Measurements from ENCODE around the gene PRM2.

The PRM2 gene

DNA sequence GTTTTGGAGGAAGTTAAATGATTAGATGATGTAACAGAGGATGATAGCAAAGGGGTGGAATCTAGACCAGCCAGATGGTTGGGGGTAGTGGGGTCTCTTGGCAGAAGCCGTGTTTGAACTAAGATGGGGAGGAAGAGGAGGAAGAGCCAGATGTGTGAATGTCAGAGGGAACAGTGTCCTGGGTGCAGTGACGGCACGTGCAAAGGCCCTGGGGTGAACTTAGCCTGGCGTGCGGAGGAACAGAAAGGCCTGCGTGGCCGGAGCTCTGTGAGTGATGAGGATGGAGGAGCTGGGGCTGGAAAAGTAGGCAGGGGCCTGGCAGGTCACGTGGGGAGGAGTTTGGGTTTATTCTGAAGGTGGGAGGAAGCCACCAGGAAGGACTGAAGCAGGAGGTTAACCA, 42.5 kb upstream of the PRM2 start:
- no peak for TF ChIP-seq CTCF (IDR thresholded peaks at IDR 0.05)

GRCh38 chr16:11316331-11317015, 40.2 kb upstream of the PRM2 start:
- no peak for TF ChIP-seq CTCF (IDR thresholded peaks at IDR 0.05)

DNA sequence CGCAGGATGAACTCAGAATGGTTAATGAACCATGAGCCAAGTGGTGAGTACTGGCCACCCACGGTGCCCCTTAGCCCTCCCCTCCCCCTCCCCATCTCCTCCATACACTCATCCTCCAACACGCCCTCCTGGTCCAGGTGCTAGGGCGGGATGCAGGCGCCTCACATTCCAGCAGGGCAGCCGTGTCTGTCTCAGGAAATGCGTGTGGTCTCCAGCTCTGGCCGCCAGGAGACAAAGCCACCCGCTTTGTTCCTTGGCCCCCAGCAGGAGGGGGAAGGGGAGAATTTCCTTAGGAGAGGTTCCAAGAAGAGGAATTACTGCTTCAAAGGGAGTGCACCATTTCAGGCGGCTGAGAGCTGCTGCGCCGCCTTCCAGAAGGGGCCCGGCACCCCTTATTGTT, 39.2 kb upstream of the PRM2 start:
- no peak for TF ChIP-seq CTCF (IDR thresholded peaks at IDR 0.05)

DNA sequence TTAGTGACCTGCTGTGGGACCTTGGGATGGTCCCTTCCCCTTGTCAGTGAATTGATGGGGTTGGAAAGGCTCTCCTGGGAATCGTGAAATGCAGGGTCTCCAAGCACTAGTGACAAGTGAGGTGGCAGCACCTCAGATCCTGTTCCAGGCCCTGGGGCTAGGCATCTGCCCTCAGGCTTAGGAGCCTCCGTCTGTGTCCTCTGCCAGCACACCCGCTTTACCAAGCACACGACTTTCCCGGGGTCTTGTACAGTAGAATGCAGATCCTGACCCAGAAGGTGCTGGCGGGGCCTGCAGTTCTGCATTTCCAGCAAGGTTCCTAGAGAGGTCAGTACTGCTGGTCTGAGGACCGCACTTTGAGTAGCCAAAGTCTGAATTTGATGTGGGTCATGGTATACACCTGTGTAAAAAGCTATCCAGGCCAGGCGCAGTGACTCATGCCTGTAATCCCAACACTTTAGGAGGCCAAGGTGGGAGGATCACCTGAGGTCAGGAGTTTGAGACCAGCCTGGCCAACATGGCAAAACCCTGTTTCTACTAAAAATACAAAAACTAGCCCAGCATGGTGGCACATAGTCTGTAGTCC, 38.1 kb upstream of the PRM2 start:
- TF ChIP-seq CTCF (IDR thresholded peaks at IDR 0.05) = no peak

- no peak for TF ChIP-seq CTCF (IDR thresholded peaks at IDR 0.05)
Observed at GRCh38 chr16:11313493-11314308, 37.4 kb upstream of the PRM2 start.

- TF ChIP-seq CTCF (IDR thresholded peaks at IDR 0.05) = no peak
Observed at GRCh38 chr16:11312718-11313492, 36.6 kb upstream of the PRM2 start.

- TF ChIP-seq CTCF (IDR thresholded peaks at IDR 0.05) = no peak
Observed at GRCh38 chr16:11310997-11311561, 34.8 kb upstream of the PRM2 start.

Measured in LNCAP (cell line).